Inflammatory macrophage treated with lipopolysaccharide for 4 hours (primary cell): ENCODE data around the gene CLDN2.

Source experiments
- DNase-seq: peaks from one replicate; pipeline ENCODE4 v3.0.0-alpha.2; 2020

CLDN2 gene

DNA sequence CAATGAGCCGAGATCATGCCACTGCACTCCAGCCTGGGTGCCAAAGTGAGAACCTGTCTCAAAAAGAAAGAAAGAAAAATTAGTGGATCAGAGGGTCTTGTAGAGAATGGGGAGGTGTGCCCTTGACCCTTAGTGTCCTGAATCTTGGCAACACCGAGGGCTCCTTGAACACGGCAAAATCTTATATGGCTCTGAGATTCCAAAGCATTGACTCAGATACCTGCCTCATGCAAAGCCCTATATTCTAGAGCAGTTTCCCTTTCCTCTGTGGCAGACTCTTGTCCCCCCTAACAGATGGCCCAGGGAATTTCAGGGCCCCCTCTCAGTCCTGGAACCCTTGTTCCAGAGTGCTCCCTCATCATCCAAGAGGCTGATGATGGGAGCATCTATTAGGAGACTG lies 6.8 kb downstream of the CLDN2 start:
- DNase-seq = no peak

DNA sequence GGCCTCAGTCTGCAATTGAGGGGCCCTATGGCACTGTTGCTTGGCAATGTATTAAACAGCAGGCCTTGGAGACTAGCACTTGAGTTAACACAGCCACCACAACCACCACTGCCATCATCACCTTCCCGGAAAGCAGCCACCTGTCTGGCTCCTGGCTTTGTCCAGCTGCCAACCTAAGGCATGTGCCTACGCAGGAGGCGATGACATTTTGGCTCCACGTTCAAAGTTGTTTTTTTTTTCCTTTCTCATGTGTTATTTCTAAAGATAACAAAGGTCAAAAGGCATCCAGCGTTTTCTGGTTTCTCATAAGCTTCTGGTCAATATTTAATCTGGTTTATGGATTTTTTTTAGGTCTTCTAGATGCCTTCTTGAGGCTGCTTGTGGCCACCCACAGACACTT lies 7.5 kb downstream of the CLDN2 start:
- no peak for DNase-seq

DNA sequence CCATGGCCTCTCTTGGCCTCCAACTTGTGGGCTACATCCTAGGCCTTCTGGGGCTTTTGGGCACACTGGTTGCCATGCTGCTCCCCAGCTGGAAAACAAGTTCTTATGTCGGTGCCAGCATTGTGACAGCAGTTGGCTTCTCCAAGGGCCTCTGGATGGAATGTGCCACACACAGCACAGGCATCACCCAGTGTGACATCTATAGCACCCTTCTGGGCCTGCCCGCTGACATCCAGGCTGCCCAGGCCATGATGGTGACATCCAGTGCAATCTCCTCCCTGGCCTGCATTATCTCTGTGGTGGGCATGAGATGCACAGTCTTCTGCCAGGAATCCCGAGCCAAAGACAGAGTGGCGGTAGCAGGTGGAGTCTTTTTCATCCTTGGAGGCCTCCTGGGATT lies 8.0 kb downstream of the CLDN2 start:
- no peak for DNase-seq

DNA sequence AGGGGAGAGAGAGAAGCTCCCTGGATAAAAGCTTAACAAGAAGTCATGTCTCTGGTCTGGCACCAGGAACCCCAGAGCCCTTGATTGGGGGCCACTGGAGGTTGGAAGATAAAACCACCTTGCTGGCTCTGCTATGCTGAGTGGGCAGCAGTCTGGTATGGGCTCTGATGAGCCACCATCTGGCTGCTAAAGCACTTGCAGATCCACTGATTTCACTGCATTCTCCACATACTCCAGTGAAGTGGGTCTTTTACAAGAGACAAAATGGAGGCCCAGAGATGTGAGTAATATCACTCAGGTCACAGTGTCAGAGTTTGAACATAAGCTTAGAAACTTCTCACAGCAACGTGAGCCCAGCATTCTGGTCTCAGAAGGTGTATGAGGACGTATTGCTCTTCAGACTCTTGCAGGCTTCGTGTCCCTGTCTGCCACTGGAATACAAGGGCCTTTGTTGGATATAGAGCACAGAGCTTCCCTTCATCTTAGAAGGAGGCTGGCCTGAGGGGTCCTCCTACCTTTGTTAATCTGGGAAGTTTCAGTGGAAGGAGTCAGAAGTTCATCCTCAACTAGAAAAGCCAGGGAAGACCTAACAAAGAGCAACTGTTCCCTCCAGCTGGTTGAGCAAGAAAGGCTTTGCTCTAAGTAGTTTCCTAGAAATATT lies 11.8 kb downstream of the CLDN2 start:
- no peak for DNase-seq

DNA sequence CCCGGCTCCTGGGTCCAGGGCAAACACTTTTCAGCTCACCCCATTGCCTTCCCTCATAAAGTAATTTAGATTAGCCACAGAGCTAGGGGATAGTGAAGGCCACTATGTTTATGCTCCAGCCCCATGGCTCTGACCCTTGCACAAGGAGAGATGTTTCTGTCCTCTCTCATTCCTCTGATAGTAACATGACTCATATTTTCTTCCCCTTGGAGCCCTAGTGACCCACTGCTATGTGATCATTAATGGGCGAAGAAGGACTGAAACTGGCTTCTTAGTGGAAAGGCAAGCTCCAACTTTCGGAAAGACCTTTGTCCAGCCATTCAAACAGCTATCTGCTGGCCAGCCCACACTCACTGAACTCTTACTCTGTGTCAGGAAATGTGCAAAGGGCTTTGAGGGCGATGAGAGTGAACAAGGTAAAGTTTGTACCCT lies 12.3 kb downstream of the CLDN2 start:
- no peak for DNase-seq

DNA sequence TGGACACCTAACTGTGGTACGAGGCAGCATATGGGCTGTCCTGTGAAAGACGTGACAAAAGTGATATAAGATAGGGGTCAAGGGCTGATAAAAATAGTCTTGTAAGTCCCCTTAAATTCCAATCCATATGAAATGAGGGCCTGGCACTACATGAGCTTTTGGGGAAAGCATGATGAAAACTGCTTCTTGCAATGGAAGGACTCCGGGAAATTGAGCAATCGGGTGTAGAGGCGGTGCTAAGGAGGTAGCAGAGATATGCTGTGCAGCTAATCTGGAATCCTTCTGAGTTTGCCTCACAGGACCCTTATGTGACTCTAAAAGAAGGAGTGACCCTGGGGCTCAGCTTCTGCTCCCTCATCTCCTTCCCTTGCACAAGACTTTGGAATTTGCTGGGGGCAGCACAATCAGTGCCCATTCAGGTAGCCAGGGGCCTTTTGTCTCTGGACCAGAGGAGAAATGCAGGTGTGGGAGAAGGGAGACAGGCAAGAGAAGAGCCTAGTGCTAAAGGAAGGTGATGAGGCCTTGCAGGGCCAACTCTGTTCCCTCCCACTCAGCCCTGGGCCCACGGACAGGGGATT lies 12.8 kb downstream of the CLDN2 start:
- DNase-seq = no peak

DNA sequence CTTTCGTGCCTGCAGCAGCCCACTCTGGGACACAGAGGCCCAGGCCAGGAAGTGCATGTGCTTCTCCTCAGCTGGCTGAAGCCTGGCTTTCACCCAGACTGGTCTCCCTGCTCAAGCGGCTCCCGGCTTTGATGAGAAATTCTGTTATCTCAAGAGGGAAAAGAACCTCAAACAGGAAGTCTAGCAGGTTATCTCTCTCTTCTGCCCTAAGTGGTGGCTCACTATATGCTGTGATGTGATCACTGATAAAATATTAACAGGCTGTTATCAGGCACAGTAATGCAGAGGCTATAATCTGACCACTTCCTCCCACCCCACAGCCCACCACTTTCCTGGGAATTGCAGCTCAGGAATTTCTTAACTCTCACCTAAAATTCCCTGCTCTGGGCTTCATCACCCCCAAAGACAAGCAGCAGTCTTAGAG lies 13.3 kb downstream of the CLDN2 start:
- no peak for DNase-seq

DNA sequence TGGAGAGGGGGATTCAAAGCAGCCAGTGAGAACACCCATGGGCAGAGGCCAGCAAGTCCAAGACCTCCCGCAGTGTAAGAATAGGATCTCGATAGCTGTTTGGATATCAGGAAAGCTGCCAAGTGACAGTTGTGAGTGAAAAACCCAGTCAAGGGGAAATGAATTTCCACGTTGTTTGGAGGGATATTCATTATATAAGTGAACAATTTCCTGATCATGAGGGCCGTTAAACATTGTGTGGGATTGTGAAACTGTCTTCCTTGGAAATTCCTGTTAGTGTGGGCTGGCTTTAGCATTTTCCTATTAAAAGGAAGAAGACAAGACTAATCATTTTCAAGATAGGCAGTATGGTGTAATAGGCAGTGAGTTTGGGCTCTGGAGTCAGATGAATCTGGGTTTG lies 15.0 kb downstream of the CLDN2 start:
- no peak for DNase-seq

DNA sequence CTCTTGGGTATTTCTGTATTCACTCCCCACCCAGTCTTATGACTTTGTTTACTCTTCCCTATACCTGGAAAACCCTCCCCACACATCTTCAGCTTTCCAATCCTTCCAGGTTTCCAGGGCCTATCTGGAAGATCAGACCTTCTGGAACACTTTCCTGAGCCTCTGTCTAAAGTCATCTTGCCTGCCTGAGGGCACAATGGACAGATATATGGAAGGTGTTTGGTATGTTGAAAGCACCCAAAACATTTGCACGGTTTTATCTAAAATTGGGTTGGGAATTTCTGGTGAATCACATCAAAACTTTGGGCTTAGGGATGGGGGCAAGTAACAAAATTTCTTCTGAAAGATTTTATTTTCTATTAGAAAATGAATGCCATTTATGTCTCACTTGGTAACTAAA lies 16.0 kb downstream of the CLDN2 start:
- no peak for DNase-seq

DNA sequence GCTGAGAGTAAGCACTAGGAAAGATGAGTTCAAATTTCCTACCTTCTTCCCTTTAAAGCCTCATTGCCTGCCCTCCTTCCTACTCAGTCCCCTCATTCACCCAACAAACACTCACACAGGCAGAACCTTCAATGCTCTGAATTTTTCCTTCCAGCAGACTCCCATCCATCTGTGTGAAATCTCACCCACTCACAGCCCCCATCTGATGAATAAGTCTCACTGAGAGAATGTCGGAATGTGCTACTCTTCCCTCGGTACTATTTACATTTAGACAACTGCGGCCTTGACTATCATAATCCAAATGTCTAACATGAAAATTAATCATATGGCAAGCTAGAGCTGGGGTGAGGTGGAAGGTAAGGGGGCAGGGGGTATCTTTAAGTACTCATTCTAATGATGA lies 19.4 kb downstream of the CLDN2 start:
- no peak for DNase-seq

DNA sequence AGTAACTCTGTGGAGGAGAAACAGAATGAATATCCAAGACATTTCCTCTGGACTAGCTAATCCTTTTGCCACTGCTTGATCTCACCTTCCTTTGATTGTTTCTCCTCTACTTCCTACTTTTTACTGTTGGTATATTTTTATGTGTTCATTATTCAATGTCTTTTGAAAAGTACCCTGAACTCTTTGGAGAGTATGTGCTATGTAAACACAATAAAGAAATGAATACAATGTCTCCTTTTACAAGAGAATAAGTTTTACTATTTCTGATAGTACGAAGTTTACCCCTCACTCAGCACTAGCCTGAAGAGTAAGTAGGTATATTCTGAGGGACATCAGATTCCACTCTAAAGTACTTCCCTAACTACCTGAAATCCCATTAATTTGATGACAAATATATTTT lies 19.9 kb downstream of the CLDN2 start:
- DNase-seq = no peak

DNA sequence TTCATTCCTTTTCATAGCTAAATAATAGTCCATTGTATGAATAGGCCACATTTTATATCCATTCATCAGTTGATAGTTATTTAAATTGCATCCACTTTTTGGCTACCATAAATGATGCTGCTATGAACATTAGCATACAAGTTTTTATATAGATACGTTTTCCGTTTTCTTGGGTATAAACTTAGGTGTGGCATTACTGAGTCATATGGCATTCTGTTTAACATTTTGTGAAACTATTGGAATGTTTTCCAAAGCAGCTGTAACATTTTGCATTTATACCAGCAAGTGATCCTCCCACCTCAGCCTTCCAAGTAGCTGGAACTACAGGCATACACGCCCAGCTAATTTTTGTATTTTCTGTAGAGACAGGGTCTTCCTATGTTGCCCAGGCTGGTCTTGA lies 26.3 kb downstream of the CLDN2 start:
- no peak for DNase-seq

DNA sequence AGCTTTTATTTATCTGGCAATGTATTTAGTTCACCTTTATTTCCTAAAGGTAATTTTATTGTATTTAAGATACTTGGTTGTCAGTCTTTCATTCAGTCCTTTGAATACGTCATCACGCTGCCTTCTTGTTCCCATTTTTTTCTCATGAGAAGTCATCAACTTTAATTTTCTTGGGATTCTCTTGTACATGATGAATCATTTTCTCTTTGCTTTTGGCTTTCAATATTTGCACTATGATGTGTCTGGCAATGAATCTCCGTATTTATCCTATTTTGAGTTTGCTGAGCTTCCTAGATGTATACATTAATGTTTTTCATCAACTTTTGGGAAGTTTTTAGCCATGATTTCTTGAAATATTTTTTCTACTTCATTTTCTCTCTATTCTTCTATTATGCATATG lies 28.4 kb downstream of the CLDN2 start:
- no peak for DNase-seq

DNA sequence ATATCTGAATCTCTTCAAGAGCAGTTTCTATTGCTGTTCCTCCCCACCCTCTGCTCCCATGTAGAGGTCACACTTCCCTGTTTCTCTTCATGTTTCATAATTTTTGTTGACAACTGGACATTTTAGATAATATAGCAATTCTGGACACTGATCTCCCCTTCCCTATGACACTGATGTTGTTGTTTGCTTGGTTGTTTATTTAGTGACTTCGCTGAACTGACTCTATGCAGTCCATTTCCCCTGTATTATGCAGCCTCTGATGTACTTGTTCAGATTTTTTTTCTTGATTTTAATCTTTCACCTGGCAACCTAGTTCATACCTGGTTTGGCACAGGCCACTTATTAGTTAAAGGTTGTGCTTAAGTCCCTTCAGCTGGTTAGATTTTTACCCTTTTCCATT lies 29.2 kb downstream of the CLDN2 start:
- DNase-seq = peak; percentile 5

DNA sequence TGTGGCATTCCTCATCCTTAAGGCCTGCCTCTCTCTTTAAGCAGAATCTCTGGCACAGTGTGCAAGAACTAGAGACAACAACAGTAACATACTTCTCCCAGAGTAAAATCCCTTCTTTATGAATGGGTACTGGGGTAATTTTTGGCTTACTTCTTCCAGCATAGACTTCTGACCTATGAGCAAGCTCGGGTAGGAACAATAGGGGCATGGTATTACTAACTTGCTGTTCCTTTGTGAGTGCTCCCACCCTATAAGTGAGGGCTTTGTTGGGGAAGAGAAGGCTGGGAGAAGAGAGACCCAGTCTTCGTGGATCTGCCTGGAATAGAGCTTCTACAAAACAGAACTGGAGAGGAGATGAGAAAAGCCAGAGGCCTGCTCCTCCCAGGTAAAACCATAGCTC lies 30.2 kb downstream of the CLDN2 start:
- no peak for DNase-seq

DNA sequence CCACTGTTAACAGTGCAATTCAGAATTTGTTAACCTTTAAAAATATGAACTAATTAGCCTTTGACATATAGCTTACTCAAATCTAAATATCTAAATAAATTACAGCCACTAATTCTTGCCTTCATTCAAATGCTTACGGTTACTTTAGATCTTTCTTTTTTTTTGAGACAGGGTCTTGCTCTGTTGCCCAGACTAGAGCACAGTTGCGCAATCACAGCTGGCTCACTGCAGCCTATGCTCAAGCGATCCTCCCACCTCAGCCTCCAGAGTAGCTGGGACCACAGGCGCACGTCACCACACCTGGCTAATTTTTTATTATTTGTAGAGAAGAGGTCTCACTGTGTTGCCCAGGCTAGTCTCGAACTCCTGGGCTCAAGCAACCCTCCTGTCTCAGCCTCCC lies 31.0 kb downstream of the CLDN2 start:
- DNase-seq = no peak

DNA sequence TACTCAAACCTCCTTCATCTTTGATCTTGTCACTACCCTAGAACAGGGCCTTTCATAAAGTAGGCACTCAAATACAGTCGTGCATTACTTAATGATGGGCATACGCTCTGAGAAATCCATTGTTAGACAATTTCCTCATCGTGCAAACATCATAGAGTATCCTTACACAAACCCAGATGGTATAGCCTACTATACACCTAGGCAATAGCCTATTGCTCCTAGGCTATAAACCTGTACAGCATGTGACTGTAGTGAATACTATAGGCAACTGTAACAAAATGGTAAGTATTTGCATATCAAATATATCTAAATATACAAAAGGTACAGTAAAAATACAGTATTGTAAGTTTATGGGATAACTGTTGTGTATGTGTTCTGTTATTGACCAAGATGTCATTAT lies 31.9 kb downstream of the CLDN2 start:
- DNase-seq = no peak

DNA sequence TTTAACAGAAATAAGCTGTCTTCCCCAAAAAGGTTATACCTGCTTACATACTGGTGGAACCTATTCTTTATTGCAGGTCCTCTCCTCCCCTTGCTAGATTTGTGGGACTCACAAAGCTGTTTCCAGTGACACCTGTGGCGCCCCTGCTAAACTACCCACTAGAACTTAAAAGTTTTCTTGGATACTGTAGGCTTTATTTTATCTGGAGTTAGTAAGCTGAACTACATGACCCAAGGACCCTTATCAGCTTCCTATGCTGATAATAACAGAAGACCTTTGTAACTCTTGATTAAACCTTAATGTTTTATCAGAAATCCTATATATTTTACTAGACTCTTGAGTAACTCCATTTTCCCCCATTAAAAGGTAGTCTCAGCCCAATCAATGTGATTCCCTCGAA lies 32.3 kb downstream of the CLDN2 start:
- no peak for DNase-seq

DNA sequence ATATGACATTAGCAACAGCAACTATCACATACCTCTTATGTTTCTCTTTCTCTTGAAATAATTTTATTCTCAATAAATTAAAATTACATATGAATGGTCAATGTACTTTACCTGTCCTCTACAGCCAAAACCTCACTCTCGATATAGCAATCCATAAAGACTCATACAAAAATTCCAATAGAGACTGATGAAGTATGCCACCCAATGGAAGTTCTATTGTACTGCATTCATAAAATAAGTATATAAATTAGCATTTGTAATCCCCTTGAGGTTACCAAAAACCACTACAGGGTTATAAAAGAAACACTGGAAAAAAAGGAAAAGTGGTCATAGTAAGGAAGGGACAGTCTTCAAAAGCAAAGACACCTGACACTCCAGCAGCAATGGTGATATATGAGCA lies 32.8 kb downstream of the CLDN2 start:
- DNase-seq = peak; percentile 5

DNA sequence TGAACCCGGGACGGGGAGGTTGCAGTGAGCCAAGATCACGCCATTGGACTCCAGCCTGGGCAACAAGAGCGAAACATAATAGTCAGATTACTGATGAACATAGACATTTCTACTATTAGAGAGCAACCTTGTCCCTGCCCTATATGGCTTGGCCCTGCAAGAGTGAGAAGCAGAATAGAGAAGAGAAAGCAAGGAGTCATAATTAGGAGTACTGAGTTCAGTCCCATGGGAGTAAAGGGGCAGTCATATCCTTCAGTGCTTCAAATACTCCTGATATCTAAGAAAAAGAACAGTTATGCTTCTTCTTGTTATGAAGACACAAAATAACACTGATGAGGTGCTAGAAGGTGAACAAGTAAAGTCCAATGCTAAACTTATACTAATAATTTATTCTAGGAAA lies 33.8 kb downstream of the CLDN2 start:
- DNase-seq = no peak

DNA sequence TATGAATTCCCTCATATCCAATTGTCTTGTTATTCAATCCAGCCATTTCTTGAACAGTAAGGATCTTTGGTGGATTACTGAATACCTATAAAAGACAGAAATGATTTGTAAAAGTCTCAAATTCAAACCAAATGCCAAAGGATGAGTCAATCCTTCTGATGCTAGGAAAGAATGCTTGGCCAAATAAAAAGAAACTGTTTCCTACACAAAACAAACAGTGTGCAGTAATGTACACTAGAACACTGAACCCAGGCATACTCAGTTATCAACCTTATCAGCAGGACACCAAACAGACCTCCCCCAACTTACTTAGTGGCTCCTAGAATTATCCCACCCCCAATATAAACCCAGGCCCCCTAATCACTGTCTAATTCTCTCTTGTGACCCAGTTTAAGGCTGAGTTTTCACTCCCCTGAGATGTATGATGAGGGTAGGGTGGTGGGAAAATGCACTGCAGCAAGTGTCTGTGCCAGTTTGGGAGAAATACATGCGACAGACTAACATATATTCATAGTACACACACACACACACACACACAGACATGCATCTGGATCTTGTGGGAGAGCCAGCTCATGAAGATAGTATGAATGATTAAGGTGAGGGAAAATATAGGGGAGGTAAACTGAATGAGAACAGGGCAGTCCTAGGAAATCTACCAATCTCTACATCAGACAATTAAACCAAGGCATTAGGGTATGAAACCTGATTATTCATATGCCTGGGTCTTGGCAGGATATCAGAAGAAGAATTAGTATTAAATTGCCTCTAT lies 35.0 kb downstream of the CLDN2 start:
- no peak for DNase-seq

DNA sequence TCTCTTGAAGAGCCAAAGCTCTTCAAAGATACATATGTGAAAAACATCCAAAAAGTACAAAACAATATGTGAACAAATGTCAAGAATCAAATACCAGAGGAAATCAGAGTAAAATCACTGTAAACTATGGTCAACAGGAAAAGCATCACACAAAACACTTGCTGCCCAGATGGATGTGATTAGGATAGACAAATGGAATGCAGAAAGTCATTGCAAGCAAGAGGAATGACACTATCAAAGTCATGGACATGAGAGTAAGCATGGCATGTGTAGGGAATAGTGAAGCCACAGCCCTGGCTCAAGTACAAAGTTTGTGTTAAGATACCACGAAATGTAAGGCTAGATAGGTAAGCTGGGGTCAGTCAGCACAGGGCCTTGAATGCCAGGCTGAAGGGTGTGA lies 37.7 kb downstream of the CLDN2 start:
- no peak for DNase-seq

DNA sequence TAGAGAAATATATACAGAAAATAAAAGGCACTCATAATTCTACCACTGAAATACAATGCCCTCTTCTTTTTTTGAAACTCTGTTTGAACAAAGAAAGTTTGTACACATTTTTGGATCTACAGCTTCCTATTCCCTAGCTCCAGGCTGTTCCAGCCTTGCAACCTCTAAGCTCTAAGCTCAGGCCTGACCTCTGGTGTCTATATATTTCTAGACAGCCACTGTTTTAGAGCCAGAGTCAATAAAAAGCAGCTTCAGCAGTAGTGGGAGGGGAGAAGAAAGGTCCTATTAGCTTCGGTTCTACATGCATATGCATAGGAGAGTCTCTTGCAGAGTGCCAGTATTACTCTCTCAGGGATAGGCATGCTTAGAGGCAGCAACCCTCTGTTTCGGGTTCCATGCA lies 39.7 kb downstream of the CLDN2 start:
- DNase-seq = no peak

DNA sequence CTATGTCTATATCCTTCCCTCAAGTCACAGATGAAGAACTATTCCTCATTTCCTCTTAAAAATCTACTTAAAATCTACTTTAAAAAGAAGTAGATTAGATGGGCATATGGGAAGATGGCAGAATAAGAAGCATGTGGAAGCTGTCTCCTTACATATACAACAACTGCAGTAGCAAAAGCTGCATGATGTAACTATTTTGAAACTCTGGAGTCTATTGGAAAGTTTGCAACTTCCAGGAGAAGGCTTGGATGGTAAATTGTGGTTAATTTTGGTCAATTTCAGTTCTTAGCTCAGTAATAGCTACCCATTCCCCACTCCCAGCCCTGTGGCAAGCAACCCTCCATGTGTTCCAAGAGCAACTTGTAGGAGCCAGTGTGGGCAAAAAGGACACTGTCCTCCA lies 42.9 kb downstream of the CLDN2 start:
- DNase-seq = no peak

DNA sequence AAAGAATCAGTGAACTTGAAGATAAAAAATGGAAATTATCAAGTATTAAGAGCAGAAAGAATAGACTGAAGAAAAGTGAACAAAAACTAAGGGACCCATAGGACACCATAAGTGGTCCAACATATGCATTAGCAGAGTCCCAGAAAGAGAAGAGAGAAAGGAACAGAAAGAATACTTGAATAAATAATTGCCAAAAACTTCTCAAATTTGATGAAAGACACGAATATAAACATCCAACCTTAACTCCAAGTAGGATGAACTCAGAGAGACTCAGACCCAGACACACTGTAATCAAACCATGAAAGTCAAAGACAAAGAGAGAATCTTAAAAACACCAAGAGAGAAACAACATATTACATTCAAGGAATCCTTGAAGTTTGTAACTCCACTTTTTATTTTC lies 44.1 kb downstream of the CLDN2 start:
- no peak for DNase-seq
